Activated T-cell treated with anti-CD3 and anti-CD28 coated beads, Interleukin-2, amount 50 U/mL, for 72 hours (primary cell): ENCODE results near the gene BCL2L14. TPM values are rescaled to one million over a fixed set of nuclear protein-coding genes. Genes with fewer than 3 reads are reported as not detected.
A peak's percentile ranks its signal among the peaks of the same experiment; 100 is the strongest.

ENCODE experiments used
- ATAC-seq, 2 donors: fragments of 150-1000 bp; cut with Tn5 transposase; replicated peaks in 1 of 2; 2 replicates each; pipeline ENCODE4 v1.10.0; 2021; ENCODE audit warnings: moderate library complexity in 2 of 2, mild to moderate bottlenecking in 1 of 2
- DNase-seq, 2 donors: peaks; one replicate each; pipeline ENCODE4 v3.0.0; 2021 to 2022; ENCODE audit warnings: mixed read lengths in 1 of 2
- H3K27ac Mint-ChIP-seq: one replicate; pipeline ENCODE4 v1.8.0; 2022; ENCODE audit warnings: mild to moderate bottlenecking, moderate library complexity, mixed read lengths
- H3K27me3 Mint-ChIP-seq: one replicate; pipeline ENCODE4 v1.8.0; 2022; ENCODE audit warnings: low read depth, mixed read lengths
- H3K36me3 Mint-ChIP-seq, 2 donors: one replicate each; pipeline ENCODE4 v1.8.0; 2022; ENCODE audit warnings: mixed read lengths in 2 of 2, mild to moderate bottlenecking in 1 of 2; ENCODE audit not compliant: insufficient read depth in 2 of 2
- H3K4me1 Mint-ChIP-seq: one replicate; pipeline ENCODE4 v1.8.0; 2022; ENCODE audit warnings: low read depth, mixed read lengths
- H3K4me3 Mint-ChIP-seq, 2 donors: one replicate each; pipeline ENCODE4 v1.8.0; 2022; ENCODE audit warnings: mild to moderate bottlenecking in 2 of 2, mixed read lengths in 2 of 2, moderate library complexity in 2 of 2
- H3K9me3 Mint-ChIP-seq, 2 donors: one replicate each; pipeline ENCODE4 v1.8.0; 2022; ENCODE audit warnings: mixed read lengths in 2 of 2
- total RNA-seq, 2 donors: library from RNA; stranded (reverse); gene quantifications; one replicate each; pipeline ENCODE4 v1.2.3, GENCODE V29; 2022

BCL2L14 gene
- total RNA-seq, 2 donors from 2014 or later = 3.2 to 6.0 TPM

GRCh38 chr12:12072064-12072760 is 1.5 kb downstream of the BCL2L14 start:
- ATAC-seq (peak; percentile 27 to 50), DNase-seq (peak; percentile 33 to 37)
- peaks cover 30% of the 10 kb centered on the region for H3K4me1 Mint-ChIP-seq
- H3K36me3 Mint-ChIP-seq = no peaks in the 10 kb centered on the region
- no peak overlapping the region for H3K27ac Mint-ChIP-seq
- H3K4me3 Mint-ChIP-seq = peak overlapping the region; percentile 78 to 81
- H3K9me3 Mint-ChIP-seq = no peaks in the 10 kb centered on the region
- no peaks in the 10 kb centered on the region for H3K27me3 Mint-ChIP-seq

- Mint-ChIP-seq H3K9me3 (no peaks in the 10 kb centered on the region), H3K4me3 (no peak overlapping the region), H3K4me1 (no peaks in the 10 kb centered on the region), H3K27ac (no peak overlapping the region), H3K27me3 (no peaks in the 10 kb centered on the region), H3K36me3 (no peaks in the 10 kb centered on the region)
- ATAC-seq = no peak
- no peak for DNase-seq
Observed at GRCh38 chr12:12079291-12079690, 8.6 kb downstream of the BCL2L14 start.

- H3K36me3 Mint-ChIP-seq = no peaks in the 10 kb centered on the region
- ATAC-seq (peak; percentile 61 to 66), DNase-seq (peak in 1 of 2 donors; percentile 4)
- no peak overlapping the region for H3K27ac Mint-ChIP-seq
- no peak overlapping the region for H3K4me3 Mint-ChIP-seq
- no peaks in the 10 kb centered on the region for H3K27me3 Mint-ChIP-seq
- no peaks in the 10 kb centered on the region for H3K9me3 Mint-ChIP-seq
- H3K4me1 Mint-ChIP-seq = no peaks in the 10 kb centered on the region
Observed at GRCh38 chr12:12081836-12082497, 11.2 kb downstream of the BCL2L14 start.

GRCh38 chr12:12083688-12084087 is 12.9 kb downstream of the BCL2L14 start:
- H3K36me3 Mint-ChIP-seq = no peaks in the 10 kb centered on the region
- no peaks in the 10 kb centered on the region for H3K4me1 Mint-ChIP-seq
- no peaks in the 10 kb centered on the region for H3K27me3 Mint-ChIP-seq
- DNase-seq (no peak), ATAC-seq (no peak)
- H3K9me3 Mint-ChIP-seq = no peaks in the 10 kb centered on the region
- no peak overlapping the region for H3K27ac Mint-ChIP-seq
- no peak overlapping the region for H3K4me3 Mint-ChIP-seq

- Mint-ChIP-seq H3K36me3 (no peaks in the 10 kb centered on the region), H3K4me3 (no peak overlapping the region), H3K27me3 (peaks cover 6% of the 10 kb centered on the region), H3K9me3 (no peaks in the 10 kb centered on the region), H3K4me1 (no peaks in the 10 kb centered on the region), H3K27ac (no peak overlapping the region)
- no peak for DNase-seq
- ATAC-seq = no peak
Observed at GRCh38 chr12:12086362-12086761, 15.6 kb downstream of the BCL2L14 start.

GRCh38 chr12:12086973-12087692 is 16.4 kb downstream of the BCL2L14 start:
- no peaks in the 10 kb centered on the region for H3K9me3 Mint-ChIP-seq
- no peak for DNase-seq

GRCh38 chr12:12087693-12088034 is 16.9 kb downstream of the BCL2L14 start:
- Mint-ChIP-seq H3K27me3 (peaks cover 10% of the 10 kb centered on the region), H3K27ac (no peak overlapping the region), H3K9me3 (no peaks in the 10 kb centered on the region), H3K4me1 (no peaks in the 10 kb centered on the region), H3K36me3 (no peaks in the 10 kb centered on the region), H3K4me3 (no peak overlapping the region)
- DNase-seq (no peak), ATAC-seq (no peak)

More at GRCh38 chr12:12086973-12087692, 16.4 kb downstream of the BCL2L14 start:
- Mint-ChIP-seq H3K36me3 (no peaks in the 10 kb centered on the region), H3K4me1 (no peaks in the 10 kb centered on the region), H3K27me3 (peaks cover 10% of the 10 kb centered on the region), H3K4me3 (no peak overlapping the region), H3K27ac (no peak overlapping the region)
- ATAC-seq = no peak

- Mint-ChIP-seq H3K27me3 (peaks cover 10% of the 10 kb centered on the region), H3K4me3 (no peak overlapping the region), H3K4me1 (no peaks in the 10 kb centered on the region)
Observed at GRCh38 chr12:12088147-12088546, 17.4 kb downstream of the BCL2L14 start.

GRCh38 chr12:12088761-12089160 is 18.0 kb downstream of the BCL2L14 start:
- no peak for ATAC-seq
- Mint-ChIP-seq H3K27ac (no peak overlapping the region), H3K27me3 (peaks cover 10% of the 10 kb centered on the region), H3K4me1 (no peaks in the 10 kb centered on the region), H3K9me3 (no peaks in the 10 kb centered on the region), H3K4me3 (no peak overlapping the region), H3K36me3 (no peaks in the 10 kb centered on the region)
- no peak for DNase-seq

More at GRCh38 chr12:12088147-12088546, 17.4 kb downstream of the BCL2L14 start:
- Mint-ChIP-seq H3K36me3 (no peaks in the 10 kb centered on the region), H3K27ac (no peak overlapping the region), H3K9me3 (no peaks in the 10 kb centered on the region)
- DNase-seq = no peak
- ATAC-seq = no peak

- no peak for DNase-seq
- Mint-ChIP-seq H3K27ac (no peak overlapping the region), H3K4me1 (no peaks in the 10 kb centered on the region), H3K36me3 (no peaks in the 10 kb centered on the region), H3K27me3 (peaks cover 20% of the 10 kb centered on the region), H3K9me3 (peaks cover 0 to 1% of the 10 kb centered on the region in 2 donors), H3K4me3 (no peak overlapping the region)
- ATAC-seq = no peak
Observed at GRCh38 chr12:12091071-12091470, 20.3 kb downstream of the BCL2L14 start.

GRCh38 chr12:12091977-12092663 is 21.4 kb downstream of the BCL2L14 start:
- Mint-ChIP-seq H3K9me3 (peaks cover 0 to 1% of the 10 kb centered on the region in 2 donors), H3K4me1 (no peaks in the 10 kb centered on the region), H3K27ac (no peak overlapping the region), H3K27me3 (peaks cover 20% of the 10 kb centered on the region), H3K4me3 (no peak overlapping the region), H3K36me3 (no peaks in the 10 kb centered on the region)
- ATAC-seq (no peak), DNase-seq (no peak)

GRCh38 chr12:12094481-12094880 is 23.7 kb downstream of the BCL2L14 start:
- DNase-seq (no peak), ATAC-seq (no peak)
- Mint-ChIP-seq H3K36me3 (no peaks in the 10 kb centered on the region), H3K27me3 (peaks cover 20% of the 10 kb centered on the region), H3K4me3 (no peak overlapping the region), H3K27ac (no peak overlapping the region), H3K4me1 (no peaks in the 10 kb centered on the region), H3K9me3 (peaks cover 0 to 1% of the 10 kb centered on the region in 2 donors)

- Mint-ChIP-seq H3K4me3 (no peak overlapping the region), H3K27me3 (peaks cover 20% of the 10 kb centered on the region), H3K27ac (no peak overlapping the region), H3K4me1 (no peaks in the 10 kb centered on the region), H3K36me3 (no peaks in the 10 kb centered on the region), H3K9me3 (peaks cover 0 to 1% of the 10 kb centered on the region in 2 donors)
- DNase-seq (no peak), ATAC-seq (no peak)
Observed at GRCh38 chr12:12095021-12095420, 24.3 kb downstream of the BCL2L14 start.
